HG03103 (cell line): ENCODE results near the gene GABPB2.

Experiments used
- ATAC-seq: cut with Tn5 transposase; IDR thresholded peaks from one replicate; pipeline ENCODE4 v1.9.1; 2021; ENCODE audit warnings: low read depth; ENCODE audit not compliant: unreplicated experiment

GABPB2 gene

GRCh38 chr1:151131701-151132334 is 61.3 kb downstream of the GABPB2 start:
- ATAC-seq: no peak

- no peak for ATAC-seq
These were observed 61.9 kb downstream of the GABPB2 start for GRCh38 chr1:151132335-151133017.

- no peak for ATAC-seq
These were observed 62.7 kb downstream of the GABPB2 start for GRCh38 chr1:151133018-151133806.

GRCh38 chr1:151134396-151134795 is 63.8 kb downstream of the GABPB2 start:
- ATAC-seq: no peak

- ATAC-seq: no peak
These were observed 64.4 kb downstream of the GABPB2 start for GRCh38 chr1:151134991-151135390.

- no peak for ATAC-seq
These were observed 65.1 kb downstream of the GABPB2 start for GRCh38 chr1:151135433-151136385.

GRCh38 chr1:151137789-151138188 is 67.2 kb downstream of the GABPB2 start:
- ATAC-seq: no peak

- ATAC-seq: no peak
These were observed 72.0 kb downstream of the GABPB2 start for GRCh38 chr1:151142411-151143056.

GRCh38 chr1:151143057-151143435 is 72.5 kb downstream of the GABPB2 start:
- ATAC-seq: no peak

GRCh38 chr1:151143986-151144385 is 73.4 kb downstream of the GABPB2 start:
- ATAC-seq: no peak

GRCh38 chr1:151144474-151145303 is 74.1 kb downstream of the GABPB2 start:
- no peak for ATAC-seq

- ATAC-seq: no peak
These were observed 74.9 kb downstream of the GABPB2 start for GRCh38 chr1:151145304-151146071.

- ATAC-seq: no peak
These were observed 75.5 kb downstream of the GABPB2 start for GRCh38 chr1:151146072-151146411.

GRCh38 chr1:151146412-151147131 is 76.0 kb downstream of the GABPB2 start, which contains the start of gene SEMA6C:
Gene SEMA6C (minus strand): TSS chr1:151146631. CDS start chr1:151142621, 4,010 bp downstream.
- ATAC-seq: peak; percentile 91

- no peak for ATAC-seq
These were observed 76.6 kb downstream of the GABPB2 start for GRCh38 chr1:151147132-151147503.

GRCh38 chr1:151147665-151148064 is 77.1 kb downstream of the GABPB2 start:
- ATAC-seq: no peak

- ATAC-seq: no peak
These were observed 85.9 kb downstream of the GABPB2 start, which contains the start of gene TNFAIP8L2 for GRCh38 chr1:151156515-151156819. Gene TNFAIP8L2 (plus strand): TSS chr1:151156649. CDS start chr1:151158698, 2,049 bp downstream.

- ATAC-seq: no peak
These were observed 86.5 kb downstream of the GABPB2 start for GRCh38 chr1:151157067-151157531.
